Endothelial cell of umbilical vein (primary cell): ENCODE data around the gene DRICH1. TPM values are rescaled to one million over a fixed set of nuclear protein-coding genes. Genes with fewer than 3 reads are reported as not detected.

Experiments
- BruUV-seq: library from RNA; stranded (reverse); fragments of 400-500 nt; replicated peaks from 2 replicates; lab custom pipeline; 2021; lab: Mats Ljungman, UMichigan
- CTCF ChIA-PET: fragments of 300-600, 350-600 bp; sonication (Branson Sonifier 250); formaldehyde crosslinking; loops from one replicate; lab custom pipeline; 2021; ENCODE audit warnings: antibody characterized with exemption, inconsistent platforms; lab: Charles Lee
- POLR2A ChIA-PET: fragments of 300-600, 350-600 bp; sonication (Branson Sonifier 250); formaldehyde crosslinking; loops from one replicate; lab custom pipeline; 2021; ENCODE audit warnings: antibody characterized with exemption, inconsistent platforms; lab: Charles Lee
- DNase-seq: peaks from one replicate; pipeline ENCODE4 v3.0.0-alpha.2; 2011; ENCODE audit warnings: low read depth, low spot score
- FAIRE-seq: peaks from 2 replicates; lab custom pipeline; 2011; peaks lifted over from hg19 to GRCh38; lab: Jason Lieb, UNC
- H2AFZ ChIP-seq: 2 replicates; pipeline ENCODE4 v1.6.0; 2012; ENCODE audit warnings: low read depth, low read length, control low read depth, inconsistent platforms
- H3K27ac ChIP-seq: 2 replicates; pipeline ENCODE4 v1.5.1; 2011; ENCODE audit warnings: low read depth, mild to moderate bottlenecking, control low read depth, low read length, moderate library complexity; ENCODE audit not compliant: insufficient read depth
- H3K27me3 ChIP-seq, 2 experiments: 2 replicates each; pipeline versions ENCODE4 v1.6.0 to v1.6.1; 2011; ENCODE audit warnings: low read length in 2 of 2, mixed read lengths in 1 of 2; ENCODE audit not compliant: control insufficient read depth in 2 of 2, insufficient read depth in 2 of 2
- H3K36me3 ChIP-seq, 2 experiments: 2 replicates in 1 of 2; 3 replicates in 1 of 2; pipeline ENCODE4 v1.5.1; 2011; ENCODE audit warnings: low read length in 2 of 2, mild to moderate bottlenecking in 1 of 2, moderate library complexity in 1 of 2; ENCODE audit not compliant: control insufficient read depth in 2 of 2, insufficient read depth in 2 of 2; ENCODE audit errors: extremely low read depth in 1 of 2
- H3K4me1 ChIP-seq: 3 replicates; pipeline ENCODE4 v1.5.1; 2011; ENCODE audit warnings: mild to moderate bottlenecking, low read length; ENCODE audit not compliant: control insufficient read depth, insufficient read depth; ENCODE audit errors: extremely low read depth
- H3K4me2 ChIP-seq: 2 replicates; pipeline ENCODE4 v1.6.1; 2011; ENCODE audit warnings: low read length, control low read depth, mixed read lengths; ENCODE audit not compliant: insufficient read depth
- H3K4me3 ChIP-seq, 3 experiments: fragments of 200-600 bp in 1 of 3; sonication (generic), shearing (Covaris generic) in 1 of 3; replicated peaks in 1 of 3; 2 replicates each; pipeline ENCODE4 v1.5.1; 2011 to 2016; ENCODE audit warnings: control low read depth in 3 of 3, low read length in 3 of 3, mild to moderate bottlenecking in 2 of 3, inconsistent platforms in 1 of 3, low read depth in 1 of 3, moderate library complexity in 1 of 3; ENCODE audit not compliant: insufficient read depth in 1 of 3
- H3K79me2 ChIP-seq: 2 replicates; pipeline ENCODE4 v1.6.0; 2012; ENCODE audit warnings: low read length, inconsistent platforms; ENCODE audit not compliant: control insufficient read depth, insufficient read depth
- H3K9ac ChIP-seq: replicated peaks from 2 replicates; pipeline ENCODE3; 2011; ENCODE audit warnings: low read length, control low read depth; ENCODE audit not compliant: insufficient read depth; ENCODE audit errors: extremely low read depth
- H3K9me1 ChIP-seq: replicated peaks from 3 replicates; pipeline ENCODE4 v1.6.0; 2011; ENCODE audit warnings: mild to moderate bottlenecking, low read length; ENCODE audit not compliant: control insufficient read depth, insufficient read depth; ENCODE audit errors: extremely low read depth
- H3K9me3 ChIP-seq: replicated peaks from 2 replicates; pipeline ENCODE4 v1.5.1; 2012; ENCODE audit warnings: low read length, inconsistent platforms; ENCODE audit not compliant: control insufficient read depth, insufficient read depth
- H4K20me1 ChIP-seq: replicated peaks from 2 replicates; pipeline ENCODE3; 2011; ENCODE audit warnings: mild to moderate bottlenecking, low read length; ENCODE audit not compliant: control insufficient read depth, insufficient read depth; ENCODE audit errors: extremely low read depth
- CTCF ChIP-seq, 2 donors: IDR thresholded peaks; 1 replicate in 1 of 2; 2 replicates in 1 of 2; pipeline ENCODE4 v1.5.1; 2011; ENCODE audit warnings: low read length in 2 of 2, mild to moderate bottlenecking in 2 of 2, moderate library complexity in 2 of 2, control low read depth in 1 of 2, inconsistent platforms in 1 of 2, low read depth in 1 of 2; ENCODE audit not compliant: insufficient read depth in 1 of 2; ENCODE audit errors: extremely low read depth in 1 of 2
- EZH2 ChIP-seq: IDR thresholded peaks from 2 replicates; pipeline ENCODE4 v1.6.1; 2012; ENCODE audit warnings: borderline replicate concordance, low read depth, mild to moderate bottlenecking, moderate library complexity, low read length, inconsistent platforms; ENCODE audit not compliant: severe bottlenecking
- FOS ChIP-seq: IDR thresholded peaks from 2 replicates; pipeline ENCODE4 v1.6.1; 2011; ENCODE audit warnings: mild to moderate bottlenecking, low read length, moderate library complexity, borderline replicate concordance; ENCODE audit not compliant: insufficient read depth
- GATA2 ChIP-seq: IDR thresholded peaks from 2 replicates; pipeline ENCODE4 v1.7.0; 2011; ENCODE audit warnings: low read depth, mild to moderate bottlenecking, moderate library complexity, mixed read lengths, low read length; ENCODE audit not compliant: insufficient read length, insufficient read depth
- JUN ChIP-seq: IDR thresholded peaks from 2 replicates; pipeline ENCODE4 v1.6.1; 2011; ENCODE audit warnings: borderline replicate concordance, low read depth; ENCODE audit not compliant: insufficient read length, insufficient read depth
- MAX ChIP-seq: IDR thresholded peaks from 2 replicates; pipeline ENCODE4 v1.6.1; 2011; ENCODE audit not compliant: insufficient read depth, insufficient read length
- POLR2A ChIP-seq: IDR thresholded peaks from 2 replicates; pipeline ENCODE4 v1.6.1; 2012; ENCODE audit warnings: low read depth, mild to moderate bottlenecking, control low read depth, low read length
- POLR2AphosphoS5 ChIP-seq: IDR thresholded peaks from 2 replicates; pipeline ENCODE4 v1.6.1; 2012; ENCODE audit warnings: low read depth, mild to moderate bottlenecking, control low read depth, low read length, moderate library complexity; ENCODE audit not compliant: insufficient read depth
- dilution Hi-C: fragments of 300-500 bp; cut with MboI; formaldehyde crosslinking; loops from one replicate; pipeline ENCODE4 v1.15.0; 2019; ENCODE audit warnings: low sequenced_read_pairs; ENCODE audit not compliant: extremely low pct_ligation_motif_present
- intact Hi-C: fragments of 100-400 bp; cut with micrococcal nuclease; formaldehyde crosslinking; loops from one replicate; pipeline ENCODE4 v1.10.0; 2022
- polyA plus RNA-seq, 4 experiments: library from polyadenylated mRNA; depleted of rRNA in 3 of 4; stranded (reverse) in 3 of 4; unstranded in 1 of 4; fragments of >200 nt; gene quantifications; 2 replicates each; pipeline versions ENCODE4 v1.2.1 to v1.2.3, GENCODE V29; 2011 to 2012; ENCODE audit warnings: missing spikeins in 1 of 4
- total RNA-seq: library from RNA; stranded (reverse); gene quantifications from 2 replicates; pipeline ENCODE4 v1.2.3, GENCODE V29; 2021

The DRICH1 gene
- total and polyA plus RNA-seq, 2 donors (not counting 3 experiments of a cell fraction or from before 2014, with no cell fraction given) = 0.25 TPM; not detected in 1

- Histone ChIP-seq H3K4me3 (no peak overlapping the region), H3K36me3 (no peaks in the 10 kb centered on the region), H3K9me3 (no peaks in the 10 kb centered on the region), H3K4me1 (no peaks in the 10 kb centered on the region), H3K27me3 (no peaks in the 10 kb centered on the region), H3K4me2 (no peak overlapping the region), H3K9ac (no peak overlapping the region), H3K27ac (no peak overlapping the region), H3K79me2 (no peaks in the 10 kb centered on the region), H2AFZ (no peak overlapping the region), H4K20me1 (no peaks in the 10 kb centered on the region), H3K9me1 (no peaks in the 10 kb centered on the region)
- POLR2A ChIA-PET = no interaction called here
- dilution Hi-C loops (no loop called here), intact Hi-C loops (no loop called here)
- CTCF ChIA-PET = no interaction called here
- BruUV-seq = no TSS peak
- no peak for DNase-seq
- TF ChIP-seq POLR2AphosphoS5 = no peak
- no peak for FAIRE-seq
Observed at GRCh38 chr22:23575601-23576000, 56.5 kb downstream of the DRICH1 start.

GRCh38 chr22:23574877-23575276 lies 57.2 kb downstream of the DRICH1 start:
- Histone ChIP-seq H3K79me2 (no peaks in the 10 kb centered on the region), H3K4me1 (no peaks in the 10 kb centered on the region), H3K9ac (no peak overlapping the region), H3K4me3 (no peak overlapping the region), H3K9me1 (no peaks in the 10 kb centered on the region), H3K4me2 (no peak overlapping the region), H4K20me1 (no peaks in the 10 kb centered on the region), H3K27ac (no peak overlapping the region), H3K36me3 (no peaks in the 10 kb centered on the region), H3K27me3 (no peaks in the 10 kb centered on the region), H2AFZ (no peak overlapping the region), H3K9me3 (no peaks in the 10 kb centered on the region)
- DNase-seq = no peak
- dilution Hi-C loops = no loop called here
- BruUV-seq = no TSS peak
- ChIA-PET CTCF (no interaction called here), POLR2A (no interaction called here)
- FAIRE-seq = no peak
- intact Hi-C loops = no loop called here
- TF ChIP-seq EZH2 = no peak
- no peak for TF ChIP-seq POLR2AphosphoS5
- no peak for TF ChIP-seq FOS
- TF ChIP-seq CTCF (IDR thresholded peaks at IDR 0.05; ENCODE audit: extremely low read depth in 1 of 2, insufficient read depth in 1 of 2, low read depth in 1 of 2, low read length in 2 of 2) = no peak
- no peak for TF ChIP-seq MAX
- no peak for TF ChIP-seq POLR2A
- TF ChIP-seq GATA2 = no peak
- TF ChIP-seq JUN = no peak
